ENCODE measurements around the gene TJP3.

- TF ChIP-seq CREB1 (IDR thresholded peaks at IDR 0.05; ENCODE audit: low read depth) (no peak), MAX (IDR thresholded peaks at IDR 0.05) (no peak), EGR1 (IDR thresholded peaks at IDR 0.05) (no peak)
Measured at GRCh38 chr19:3788996-3789778, 81.0 kb downstream of the TJP3 start.
